ENCODE measurements around the gene PRDM1. TPM values are rescaled to one million over a fixed set of nuclear protein-coding genes. Genes with fewer than 3 reads are reported as not detected.

The PRDM1 gene
- total RNA-seq, 1 donor from 2014 or later, result 17.5 TPM

GRCh38 chr6:106112433-106112832, 26.3 kb downstream of the PRDM1 start:
- H3K27ac ChIP-seq, result no peak overlapping the region
- no peak overlapping the region for H3K4me3 ChIP-seq
- ATAC-seq (no peak), DNase-seq (no peak)
- no peaks in the 10 kb centered on the region for H3K4me1 ChIP-seq
- H3K36me3 ChIP-seq, result no peaks in the 10 kb centered on the region
- no peaks in the 10 kb centered on the region for H3K27me3 ChIP-seq
- no peak for TF ChIP-seq CTCF (IDR thresholded peaks at IDR 0.05)
- intact Hi-C loops (cut with DNase I), result no loop called here
- H3K9me3 ChIP-seq, result no peaks in the 10 kb centered on the region

GRCh38 chr6:106113256-106113959, 27.3 kb downstream of the PRDM1 start:
- TF ChIP-seq CTCF (IDR thresholded peaks at IDR 0.05), result no peak
- no peaks in the 10 kb centered on the region for H3K27me3 ChIP-seq
- no peaks in the 10 kb centered on the region for H3K9me3 ChIP-seq
- DNase-seq, result no peak
- H3K27ac ChIP-seq, result no peak overlapping the region
- intact Hi-C loops (cut with DNase I), result no loop called here
- no peaks in the 10 kb centered on the region for H3K4me1 ChIP-seq
- no peak overlapping the region for H3K4me3 ChIP-seq
- ATAC-seq, result no peak
- no peaks in the 10 kb centered on the region for H3K36me3 ChIP-seq

GRCh38 chr6:106114492-106114891, 28.4 kb downstream of the PRDM1 start:
- H3K4me3 ChIP-seq, result no peak overlapping the region
- ATAC-seq (no peak), DNase-seq (no peak)
- H3K27me3 ChIP-seq, result no peaks in the 10 kb centered on the region
- H3K36me3 ChIP-seq, result no peaks in the 10 kb centered on the region
- no peak overlapping the region for H3K27ac ChIP-seq
- TF ChIP-seq CTCF (IDR thresholded peaks at IDR 0.05), result no peak
- intact Hi-C loops (cut with DNase I), result no loop called here
- H3K9me3 ChIP-seq, result no peaks in the 10 kb centered on the region
- no peaks in the 10 kb centered on the region for H3K4me1 ChIP-seq

- no peak overlapping the region for H3K27ac ChIP-seq
- DNase-seq, result no peak
- no peaks in the 10 kb centered on the region for H3K4me1 ChIP-seq
- H3K9me3 ChIP-seq, result no peaks in the 10 kb centered on the region
- H3K36me3 ChIP-seq, result no peaks in the 10 kb centered on the region
- intact Hi-C loops (cut with DNase I), result no loop called here
- H3K27me3 ChIP-seq, result no peaks in the 10 kb centered on the region
- ATAC-seq, result no peak
- TF ChIP-seq CTCF (IDR thresholded peaks at IDR 0.05), result no peak
- H3K4me3 ChIP-seq, result no peak overlapping the region
These were observed 29.1 kb downstream of the PRDM1 start for GRCh38 chr6:106115286-106115685.

- Histone ChIP-seq H3K4me3 (no peak overlapping the region), H3K4me1 (no peaks in the 10 kb centered on the region), H3K36me3 (no peaks in the 10 kb centered on the region), H3K27me3 (no peaks in the 10 kb centered on the region), H3K9me3 (no peaks in the 10 kb centered on the region), H3K27ac (no peak overlapping the region)
- intact Hi-C loops (cut with DNase I), result no loop called here
- no peak for DNase-seq
- no peak for TF ChIP-seq CTCF (IDR thresholded peaks at IDR 0.05)
- ATAC-seq, result no peak
These were observed 30.1 kb downstream of the PRDM1 start for GRCh38 chr6:106116125-106116832.

All from upper lobe of right lung (tissue), 1 donor.